ENCODE data around the gene KLF17.

GRCh38 chr1:44138239-44138638, 19.6 kb downstream of the KLF17 start:
- no peak for TF ChIP-seq CTCF (IDR thresholded peaks at IDR 0.05; ENCODE audit: insufficient read depth, low read length)
- no peak for TF ChIP-seq REST (IDR thresholded peaks at IDR 0.05; ENCODE audit: insufficient replicate concordance, low read depth)
- no peak for TF ChIP-seq POLR2AphosphoS5 (IDR thresholded peaks at IDR 0.05; ENCODE audit: low read depth)
- no peak for TF ChIP-seq GABPA (IDR thresholded peaks at IDR 0.05; ENCODE audit: low read depth)

Measured in HL-60 (cell line).